Right cardiac atrium (tissue), 5 donors: ENCODE data around the gene CDKAL1. TPM values are rescaled to one million over a fixed set of nuclear protein-coding genes. Genes with fewer than 3 reads are reported as not detected.
A peak's percentile ranks its signal among the peaks of the same experiment; 100 is the strongest.

Source experiments
- ATAC-seq, 2 donors: fragments of 200-7000 bp; cut with Tn5 transposase; one replicate each; pipeline versions ENCODE4 v1.8.0 to v1.9.1; 2020; ENCODE audit warnings: moderate library complexity in 2 of 2, mild to moderate bottlenecking in 1 of 2
- DNase-seq, 3 donors: peaks; one replicate each; pipeline ENCODE4 v3.0.0-alpha.2; 2020
- H3K27ac ChIP-seq: one replicate; pipeline ENCODE4 v1.5.1; 2013; ENCODE audit warnings: mild to moderate bottlenecking, low read length, control low read depth, moderate library complexity
- H3K27me3 ChIP-seq: one replicate; pipeline ENCODE4 v1.6.1; 2013; ENCODE audit not compliant: control insufficient read depth, insufficient read depth
- H3K4me1 ChIP-seq: one replicate; pipeline ENCODE4 v1.6.1; 2013; ENCODE audit warnings: low read length; ENCODE audit not compliant: control insufficient read depth, insufficient read depth
- H3K4me3 ChIP-seq: one replicate; pipeline ENCODE4 v1.5.1; 2013; ENCODE audit warnings: low read length, control low read depth
- H3K9me3 ChIP-seq: one replicate; pipeline ENCODE4 v1.6.1; 2013; ENCODE audit warnings: low read length; ENCODE audit not compliant: control insufficient read depth
- WGBS: extraction: QIAGEN DNeasy Blood & Tissue Kit; methylation state at CpG from one replicate; pipeline ENCODE4 v1.1.7; 2013; 5-methylcytosine and 5-hydroxymethylcytosine counted together
- intact Hi-C, 4 donors: fragments of 100-400 bp; cut with DNase I; formaldehyde crosslinking; loops; one replicate each; pipeline versions ENCODE4 v1.11.0 to v1.14.0; 2022 to 2023
- polyA plus RNA-seq: library from polyadenylated mRNA; stranded (reverse); fragments of 200-250 nt; gene quantifications from one replicate; pipeline ENCODE4 v1.2.3, GENCODE V29; 2013
- total RNA-seq, 4 donors: library from RNA; stranded (reverse); fragmentation: NEBNext Ultra II Directional; extraction: Animal tissue kit (Norgen Biotek cat#: 25700); gene quantifications; one replicate each; pipeline ENCODE4 v1.2.1, GENCODE V29; 2021
- donor health status: healthy with polysubstance abuse.
- donor health status: DM: no; HTN: yes; CAD: no.
- donor health status: DM: no; HTN: no; CAD: no.
- donor health status: DM: no; HTN: yes; CAD: no; lungs with severe emphysema.
- donor health status: DM: yes; HTN: yes; CAD: no.

CDKAL1 gene
- total and polyA plus RNA-seq, 5 donors: 3.6 to 11.5 (median 10.8) TPM

DNA sequence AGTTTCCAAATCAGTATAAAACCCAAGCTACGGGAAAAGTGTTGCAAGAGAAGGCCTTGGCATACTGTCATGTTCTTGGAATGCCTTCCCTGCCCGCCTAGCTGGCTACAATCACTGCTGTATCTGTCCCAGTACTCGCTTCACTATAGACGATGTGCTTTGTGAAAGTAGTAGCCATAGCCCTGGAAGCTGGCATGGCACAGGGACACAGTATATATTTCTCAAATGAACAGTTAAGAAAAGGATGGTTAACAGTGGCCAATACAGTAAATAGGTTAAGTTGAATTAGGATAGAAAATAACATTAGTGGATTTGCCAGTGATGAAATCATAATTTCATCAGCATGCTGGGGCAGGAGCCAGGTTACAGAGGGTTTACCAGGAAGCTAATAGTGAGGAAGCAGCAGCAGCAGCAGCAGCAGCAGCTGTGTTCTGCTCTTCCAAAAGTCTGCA lies 499.3 kb downstream of the CDKAL1 start:
- Histone ChIP-seq H3K4me1 (no peaks in the 10 kb centered on the region), H3K4me3 (no peak overlapping the region), H3K27ac (no peak overlapping the region), H3K27me3 (no peaks in the 10 kb centered on the region), H3K9me3 (no peaks in the 10 kb centered on the region)
- WGBS: 69% methylated on average over 4 of the region's 4 CpGs
- ATAC-seq: peak; percentile 83 to 91
- DNase-seq: peak; percentile 48 to 74 (median 61)
- intact Hi-C loops: no loop called here

DNA sequence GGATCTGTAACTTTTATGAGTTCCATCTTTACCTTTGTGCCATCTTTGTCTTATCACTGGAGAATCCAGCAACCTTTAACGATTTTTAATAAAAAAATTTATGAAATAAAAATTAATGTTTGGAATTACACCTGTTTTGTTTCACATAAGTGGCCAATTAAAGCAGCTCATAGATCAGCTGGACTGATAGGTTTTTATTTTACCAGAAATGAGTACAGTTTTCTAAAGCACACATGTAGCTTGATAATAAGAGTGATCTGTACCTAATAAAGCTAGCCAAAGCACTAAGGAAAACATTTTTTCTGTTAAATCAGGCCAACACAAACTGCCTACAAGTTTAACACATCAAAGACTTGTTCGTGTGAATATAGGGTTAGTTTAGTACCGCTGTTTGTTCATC lies 500.1 kb downstream of the CDKAL1 start:
- ATAC-seq (no peak), DNase-seq (no peak)
- H3K9me3 ChIP-seq: no peaks in the 10 kb centered on the region
- no peak overlapping the region for H3K27ac ChIP-seq
- intact Hi-C loops: no loop called here
- WGBS: 75% methylated on average over 3 of the region's 3 CpGs
- no peak overlapping the region for H3K4me3 ChIP-seq
- no peaks in the 10 kb centered on the region for H3K27me3 ChIP-seq
- H3K4me1 ChIP-seq: no peaks in the 10 kb centered on the region

DNA sequence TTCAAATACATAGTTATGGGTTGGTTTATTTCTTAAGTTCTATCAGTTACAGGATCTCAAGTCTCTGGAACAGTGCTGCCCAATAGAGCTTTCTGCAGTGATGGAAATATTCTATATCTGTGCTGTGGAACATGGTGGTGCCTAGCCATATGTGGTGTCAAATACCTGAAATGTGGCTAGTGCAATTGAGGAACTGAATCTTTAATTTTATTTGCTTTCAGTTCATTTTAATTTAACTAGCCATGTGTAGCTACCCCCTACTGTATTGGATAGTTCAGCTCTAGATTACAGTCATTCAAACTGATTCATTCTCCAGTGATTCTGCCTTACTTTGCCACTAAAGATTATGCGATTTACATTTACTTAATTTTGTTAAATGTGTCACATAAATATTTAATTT lies 503.2 kb downstream of the CDKAL1 start:
- no peaks in the 10 kb centered on the region for H3K4me1 ChIP-seq
- ATAC-seq (no peak), DNase-seq (no peak)
- no peak overlapping the region for H3K27ac ChIP-seq
- no peak overlapping the region for H3K4me3 ChIP-seq
- 98% methylated on average over 1 of the region's 1 CpG for whole genome bisulfite sequencing
- H3K9me3 ChIP-seq: no peaks in the 10 kb centered on the region
- intact Hi-C loops: no loop called here
- no peaks in the 10 kb centered on the region for H3K27me3 ChIP-seq

DNA sequence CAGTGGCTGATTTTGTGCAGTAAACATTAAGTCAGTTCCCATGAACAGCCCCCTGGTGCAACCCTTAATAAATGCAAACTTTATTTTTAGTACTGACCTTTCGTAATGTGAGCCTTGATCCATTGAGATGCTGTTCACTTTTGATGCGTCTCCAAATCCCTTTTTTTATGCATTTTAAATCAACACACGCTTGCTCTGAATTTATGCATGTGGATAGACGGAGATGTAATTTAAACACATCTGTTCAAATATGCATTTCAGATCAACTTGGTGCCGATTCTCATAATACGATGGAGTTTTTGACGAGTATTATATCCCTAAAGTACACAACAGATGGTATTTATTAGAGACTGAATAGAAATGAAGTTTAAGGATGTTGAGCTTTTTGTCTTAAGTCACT lies 505.7 kb downstream of the CDKAL1 start:
- Histone ChIP-seq H3K27ac (no peak overlapping the region), H3K9me3 (no peaks in the 10 kb centered on the region), H3K27me3 (no peaks in the 10 kb centered on the region), H3K4me1 (no peaks in the 10 kb centered on the region), H3K4me3 (no peak overlapping the region)
- ATAC-seq: no peak
- no peak for DNase-seq
- intact Hi-C loops: no loop called here
- 96% methylated on average over 7 of the region's 7 CpGs for WGBS

DNA sequence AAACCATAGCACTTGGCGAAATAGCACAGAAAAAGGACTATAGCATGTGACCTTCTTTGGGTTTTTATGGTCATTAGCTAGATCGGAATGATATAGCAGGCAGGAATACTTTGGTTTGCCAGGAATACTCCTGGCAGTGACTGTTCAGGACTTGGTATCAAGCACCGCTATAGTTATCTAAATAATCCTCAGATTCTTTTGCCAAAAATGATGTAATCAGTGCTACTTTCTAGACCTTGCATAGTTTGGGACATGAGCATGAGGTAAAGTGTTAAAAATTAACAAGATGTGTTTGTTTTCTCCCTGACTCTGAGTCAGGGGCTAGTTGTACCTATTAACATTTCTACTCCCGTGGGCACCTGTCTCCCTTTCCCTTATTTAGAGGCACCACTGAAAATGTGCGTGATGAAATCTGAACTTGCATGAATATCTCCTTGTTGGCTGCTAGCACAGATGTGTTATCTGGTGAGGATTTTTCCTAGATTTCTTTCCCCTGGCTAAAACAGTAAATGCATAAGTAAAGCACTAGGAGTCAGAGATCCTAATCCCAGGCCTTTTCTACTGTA lies 511.0 kb downstream of the CDKAL1 start:
- ATAC-seq: no peak
- no peak overlapping the region for H3K27ac ChIP-seq
- H3K4me3 ChIP-seq: no peak overlapping the region
- 78% methylated on average over 5 of the region's 5 CpGs for WGBS
- no peaks in the 10 kb centered on the region for H3K27me3 ChIP-seq
- intact Hi-C loops: no loop called here
- DNase-seq: no peak
- no peaks in the 10 kb centered on the region for H3K9me3 ChIP-seq
- no peaks in the 10 kb centered on the region for H3K4me1 ChIP-seq

DNA sequence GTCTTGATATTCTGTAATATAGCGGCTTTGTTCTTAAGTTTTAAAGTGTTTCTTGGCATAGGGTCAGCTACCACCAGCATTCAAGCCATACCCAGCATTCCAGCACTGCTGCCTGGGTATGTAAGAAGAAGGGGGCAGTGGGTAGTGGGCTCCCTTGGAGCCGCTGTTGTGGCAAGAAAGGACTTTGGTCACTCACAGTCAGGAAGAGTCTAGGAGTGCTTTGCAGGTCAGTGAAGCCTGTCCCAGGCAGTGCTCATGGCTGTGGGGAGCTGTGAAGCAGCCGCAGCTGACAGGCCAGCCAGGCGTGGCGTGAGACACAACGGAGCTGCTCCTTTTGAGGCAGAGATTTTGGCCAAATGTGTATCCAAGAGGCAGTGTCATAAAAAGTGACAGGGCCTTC lies 512.0 kb downstream of the CDKAL1 start:
- Histone ChIP-seq H3K4me1 (no peaks in the 10 kb centered on the region), H3K4me3 (no peak overlapping the region), H3K9me3 (no peaks in the 10 kb centered on the region), H3K27me3 (no peaks in the 10 kb centered on the region), H3K27ac (peak overlapping the region; percentile 56)
- intact Hi-C loops: no loop called here
- DNase-seq (peak; percentile 29 to 72 (median 65)), ATAC-seq (peak; percentile 84 to 90)
- 75% methylated on average over 6 of the region's 6 CpGs for WGBS

DNA sequence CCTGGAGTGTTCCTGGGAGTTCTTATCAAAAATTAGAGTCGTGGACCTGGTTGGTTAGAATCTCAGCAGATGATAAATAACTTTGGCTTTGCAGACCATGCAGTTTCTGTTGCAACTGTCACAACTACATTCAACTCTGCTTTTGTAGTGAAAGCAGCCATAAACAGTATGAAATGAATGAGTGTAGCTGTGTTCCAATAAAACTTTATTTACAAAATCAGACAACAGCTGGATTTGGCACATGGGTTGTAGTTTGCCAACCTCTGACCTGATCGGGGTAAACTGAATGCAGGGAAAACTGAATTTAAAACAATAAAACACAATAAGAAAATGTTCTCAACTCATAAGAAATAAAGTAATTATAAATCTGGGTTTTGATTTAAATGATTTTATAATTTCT lies 513.8 kb downstream of the CDKAL1 start:
- no peaks in the 10 kb centered on the region for H3K27me3 ChIP-seq
- WGBS: 82% methylated on average over 2 of the region's 2 CpGs
- ATAC-seq: no peak
- no peak for DNase-seq
- H3K9me3 ChIP-seq: no peaks in the 10 kb centered on the region
- intact Hi-C loops: no loop called here
- no peak overlapping the region for H3K4me3 ChIP-seq
- no peak overlapping the region for H3K27ac ChIP-seq
- no peaks in the 10 kb centered on the region for H3K4me1 ChIP-seq

DNA sequence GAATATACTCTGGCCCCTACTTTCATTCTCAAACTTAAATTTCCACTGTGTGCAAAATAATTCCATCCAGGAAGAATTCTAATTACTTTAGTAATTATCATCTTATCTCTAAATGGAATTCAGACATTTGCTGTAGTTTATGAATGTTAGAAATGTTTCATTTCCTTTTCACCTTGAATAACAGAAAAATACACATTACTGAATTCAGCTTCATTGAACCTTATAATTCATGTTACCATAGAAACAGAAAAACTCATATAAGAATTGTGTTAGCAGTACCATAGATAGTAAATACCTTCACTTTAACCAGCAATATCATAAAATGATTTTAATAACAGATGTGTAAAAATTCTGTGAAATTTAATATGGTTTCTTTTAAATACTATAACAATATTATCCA lies 514.9 kb downstream of the CDKAL1 start:
- Histone ChIP-seq H3K27me3 (no peaks in the 10 kb centered on the region), H3K9me3 (no peaks in the 10 kb centered on the region), H3K4me3 (no peak overlapping the region), H3K27ac (no peak overlapping the region), H3K4me1 (no peaks in the 10 kb centered on the region)
- intact Hi-C loops: no loop called here
- ATAC-seq: no peak
- no peak for DNase-seq

DNA sequence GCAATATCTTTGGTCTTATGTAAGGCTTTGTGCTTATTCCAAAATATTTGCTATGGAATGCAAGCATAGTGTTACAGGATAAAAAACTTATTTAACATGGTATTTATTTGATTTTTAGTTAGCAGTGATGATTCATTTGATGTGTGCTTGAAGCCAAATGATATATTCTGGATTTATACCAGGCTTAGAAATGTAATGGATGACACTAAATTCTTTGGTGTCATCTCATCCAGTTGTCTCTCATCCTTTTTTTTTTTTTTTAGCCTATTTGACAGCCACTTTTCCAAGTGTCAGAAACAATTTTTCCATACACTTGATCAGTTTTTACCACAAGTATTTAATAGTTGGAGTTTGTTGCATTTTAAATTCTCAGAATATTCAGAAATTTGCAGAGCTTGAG lies 515.3 kb downstream of the CDKAL1 start:
- no peaks in the 10 kb centered on the region for H3K9me3 ChIP-seq
- H3K4me3 ChIP-seq: no peak overlapping the region
- no peak overlapping the region for H3K27ac ChIP-seq
- intact Hi-C loops: no loop called here
- H3K4me1 ChIP-seq: no peaks in the 10 kb centered on the region
- DNase-seq (no peak), ATAC-seq (no peak)
- no peaks in the 10 kb centered on the region for H3K27me3 ChIP-seq

DNA sequence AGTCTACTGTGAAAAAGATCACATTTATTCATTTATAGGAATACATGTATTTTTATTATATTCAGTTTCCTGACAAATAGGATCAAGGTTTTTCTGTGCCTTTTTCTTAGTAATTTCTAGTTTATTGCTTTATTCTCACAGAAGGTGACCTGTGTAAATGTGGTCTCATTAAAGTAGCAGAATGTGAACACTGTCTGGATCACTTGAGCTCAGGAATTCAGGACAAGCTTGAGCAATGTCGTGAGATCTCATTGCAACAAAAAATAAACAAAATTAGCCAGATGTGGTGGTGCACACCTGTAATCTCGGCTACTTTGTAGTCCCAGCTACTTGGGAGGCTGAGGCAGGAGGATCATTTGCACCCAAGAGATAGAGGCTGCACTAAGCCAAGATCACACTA lies 516.7 kb downstream of the CDKAL1 start:
- DNase-seq (no peak), ATAC-seq (no peak)
- no peaks in the 10 kb centered on the region for H3K9me3 ChIP-seq
- H3K4me1 ChIP-seq: no peaks in the 10 kb centered on the region
- H3K27ac ChIP-seq: no peak overlapping the region
- 92% methylated on average over 2 of the region's 2 CpGs for WGBS
- H3K4me3 ChIP-seq: no peak overlapping the region
- H3K27me3 ChIP-seq: no peaks in the 10 kb centered on the region
- intact Hi-C loops: no loop called here

DNA sequence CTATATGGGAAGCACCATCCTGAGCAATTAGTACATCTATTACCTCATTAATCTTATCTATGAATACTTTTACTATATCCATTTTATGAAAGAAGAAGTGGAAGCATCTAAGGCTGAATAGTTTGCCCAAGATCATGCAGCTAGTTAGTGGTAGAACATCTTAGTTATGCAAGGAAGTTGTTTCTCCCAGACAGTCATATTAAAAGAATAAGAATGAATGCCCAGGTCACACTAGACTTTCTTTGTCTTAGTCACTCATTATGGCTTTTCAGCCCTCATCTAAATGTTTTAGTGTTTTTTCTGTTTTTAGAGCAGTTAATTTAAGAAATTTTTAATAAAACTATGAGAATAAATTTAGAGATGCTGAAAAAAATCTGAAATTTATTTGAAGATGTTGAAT lies 517.5 kb downstream of the CDKAL1 start:
- intact Hi-C loops: no loop called here
- no peak for DNase-seq
- Histone ChIP-seq H3K4me3 (no peak overlapping the region), H3K27ac (no peak overlapping the region), H3K4me1 (no peaks in the 10 kb centered on the region), H3K9me3 (no peaks in the 10 kb centered on the region), H3K27me3 (no peaks in the 10 kb centered on the region)
- no peak for ATAC-seq

DNA sequence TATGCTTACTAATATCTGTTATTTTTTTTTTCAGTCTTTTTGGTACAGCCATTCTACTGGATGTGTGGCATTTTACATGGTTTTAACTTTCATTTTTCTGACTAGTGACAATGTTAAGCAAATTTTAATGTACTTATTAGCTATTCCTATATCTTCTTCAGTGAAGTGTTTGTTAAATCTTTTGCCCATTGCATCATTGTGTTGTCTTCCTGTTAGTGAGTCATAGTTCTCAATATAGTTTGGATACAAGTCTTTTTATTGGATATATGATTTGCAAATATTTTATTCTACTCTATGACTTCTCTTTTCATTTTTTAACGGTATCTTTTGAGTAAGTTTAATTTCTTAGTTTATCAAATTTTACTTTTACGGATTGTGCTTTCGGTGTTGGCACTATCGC lies 519.4 kb downstream of the CDKAL1 start:
- intact Hi-C loops: no loop called here
- no peak overlapping the region for H3K4me3 ChIP-seq
- H3K27me3 ChIP-seq: no peaks in the 10 kb centered on the region
- H3K4me1 ChIP-seq: no peaks in the 10 kb centered on the region
- DNase-seq (no peak), ATAC-seq (no peak)
- H3K9me3 ChIP-seq: no peaks in the 10 kb centered on the region
- WGBS: 95% methylated on average over 4 of the region's 4 CpGs
- H3K27ac ChIP-seq: no peak overlapping the region
